SK-N-SH (cell line): Measurements from ENCODE around the gene DERL2. TPM values are rescaled to one million over a fixed set of nuclear protein-coding genes. Genes with fewer than 3 reads are reported as not detected.

Source experiments
- CHD2 ChIP-seq: fragments of 150-350 bp; IDR thresholded peaks from 2 replicates; pipeline ENCODE4 v1.6.1; 2018; ENCODE audit warnings: low read length; ENCODE audit not compliant: partially characterized antibody
- FOSL2 ChIP-seq: IDR thresholded peaks from 2 replicates; pipeline ENCODE4 v1.4.0; 2012; ENCODE audit warnings: low read depth, mild to moderate bottlenecking, moderate library complexity, borderline replicate concordance
- FOXM1 ChIP-seq: IDR thresholded peaks from 2 replicates; pipeline ENCODE4 v1.4.0; 2012; ENCODE audit warnings: low read depth, mild to moderate bottlenecking
- GABPA ChIP-seq: IDR thresholded peaks from 2 replicates; pipeline ENCODE4 v1.4.0; 2012; ENCODE audit warnings: low read depth, mild to moderate bottlenecking
- GATA2 ChIP-seq: sonication (generic); formaldehyde crosslinking; IDR thresholded peaks from 2 replicates; pipeline ENCODE4 v1.5.0; 2020; ENCODE audit warnings: mild to moderate bottlenecking, missing genetic modification reagents
- IRF3 ChIP-seq: fragments of 150-350 bp; IDR thresholded peaks from 2 replicates; pipeline ENCODE4 v1.6.1; 2016; ENCODE audit warnings: mild to moderate bottlenecking, low read depth, low read length
- JUND ChIP-seq: IDR thresholded peaks from 2 replicates; pipeline ENCODE4 v1.4.0; 2012
- MXI1 ChIP-seq: IDR thresholded peaks from 2 replicates; pipeline ENCODE4 v1.6.1; 2012; ENCODE audit warnings: mild to moderate bottlenecking, low read depth, low read length, improper control_type of control experiment
- NFIC ChIP-seq: IDR thresholded peaks from 2 replicates; pipeline ENCODE4 v1.4.0; 2012; ENCODE audit warnings: borderline replicate concordance
- PBX3 ChIP-seq: IDR thresholded peaks from 2 replicates; pipeline ENCODE4; 2012
- RAD21 ChIP-seq: IDR thresholded peaks from 2 replicates; pipeline ENCODE4 v1.6.1; 2012; ENCODE audit warnings: mild to moderate bottlenecking, low read length
- REST ChIP-seq: IDR thresholded peaks from 2 replicates; pipeline ENCODE4 v1.6.1; 2012; ENCODE audit warnings: mild to moderate bottlenecking, low read depth, low read length, moderate library complexity
- RFX5 ChIP-seq: IDR thresholded peaks from 2 replicates; pipeline ENCODE4 v1.6.1; 2012; ENCODE audit warnings: mild to moderate bottlenecking, improper control_type of control experiment, low read length
- SIN3A ChIP-seq: IDR thresholded peaks from 2 replicates; pipeline ENCODE4 v1.6.1; 2012; ENCODE audit warnings: low read depth, mild to moderate bottlenecking, low read length, moderate library complexity, borderline replicate concordance
- TCF12 ChIP-seq: IDR thresholded peaks from 2 replicates; pipeline ENCODE4 v1.4.0; 2012
- USF2 ChIP-seq: fragments of 150-350 bp; IDR thresholded peaks from 2 replicates; pipeline ENCODE4 v1.6.1; 2017; ENCODE audit warnings: antibody characterized with exemption, low read length, low read depth, borderline replicate concordance
- polyA plus RNA-seq, 3 experiments: library from polyadenylated mRNA; depleted of rRNA; stranded (reverse); fragments of >200 nt; gene quantifications; 2 replicates each; pipeline ENCODE4 v1.2.3, GENCODE V29; 2012
- TF ChIP-seq, protein P1 (sequence below): IDR thresholded peaks from 2 replicates; pipeline ENCODE4 v1.4.0; 2012; ENCODE audit warnings: low read depth

DERL2 gene
- polyA plus RNA-seq, 1 of the 3 experiments (the other 2 are of a cell fraction), result 42.5 TPM

DNA sequence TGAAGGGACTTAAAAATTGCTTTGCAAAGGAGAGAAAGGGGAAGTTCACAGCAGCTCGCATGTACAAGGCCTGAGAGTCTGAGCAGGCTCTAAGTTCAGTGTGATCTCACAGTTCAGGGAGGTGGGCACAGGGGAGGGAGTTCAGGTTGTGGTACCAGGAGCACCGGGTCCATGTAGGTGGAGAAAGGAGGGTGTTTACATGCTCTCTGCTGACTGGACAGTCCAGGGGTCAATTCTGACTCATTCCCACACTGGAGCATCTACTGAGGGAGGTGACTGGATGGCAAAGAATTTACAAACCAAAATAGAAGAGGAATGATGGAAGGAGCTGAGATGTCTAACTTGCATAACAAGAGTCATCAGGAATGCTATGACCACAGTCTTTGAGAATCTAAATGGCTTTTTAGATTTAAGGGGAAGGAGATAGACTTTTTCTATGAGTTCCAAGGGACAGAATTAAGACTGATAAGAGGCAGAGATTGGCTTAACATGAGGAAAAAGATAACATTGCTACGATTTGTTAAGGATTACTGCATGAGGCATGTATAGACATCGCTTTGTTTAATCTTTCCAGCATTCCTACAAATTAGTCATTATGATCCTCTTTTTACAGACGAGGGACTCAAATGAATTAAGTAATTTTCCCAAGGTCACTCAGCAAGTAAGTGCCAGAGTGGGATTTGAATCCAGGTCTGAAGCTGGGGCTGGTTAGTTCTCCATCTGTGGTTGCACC, 30.2 kb upstream of the DERL2 start (continued):
- TF ChIP-seq, protein P1, sequence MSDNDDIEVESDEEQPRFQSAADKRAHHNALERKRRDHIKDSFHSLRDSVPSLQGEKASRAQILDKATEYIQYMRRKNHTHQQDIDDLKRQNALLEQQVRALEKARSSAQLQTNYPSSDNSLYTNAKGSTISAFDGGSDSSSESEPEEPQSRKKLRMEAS, result peak; percentile 75
- TF ChIP-seq CHD2 (no peak), PBX3 (peak; percentile 79), RAD21 (no peak), REST (peak; percentile 16; the same call in 1 of the 2 replicates), IRF3 (no peak), GATA2 (CRISPR knock-in tag) (no peak), GABPA (no peak), FOSL2 (peak; percentile 99), TCF12 (peak; percentile 86), FOXM1 (peak; percentile 31; the same call in 1 of the 2 replicates), MXI1 (no peak), NFIC (peak; percentile 61; the same call in 1 of the 2 replicates), USF2 (no peak), RFX5 (no peak), SIN3A (no peak), JUND (peak; percentile 98)
